Nucleus accumbens (tissue), 56 donors: Measurements from ENCODE around the gene AURKB.

Experiments used
- DNase-seq, 56 donors: peaks; one replicate each; lab custom pipeline; 2025; lab: John Stamatoyannopoulos, UW

Gene AURKB

DNA sequence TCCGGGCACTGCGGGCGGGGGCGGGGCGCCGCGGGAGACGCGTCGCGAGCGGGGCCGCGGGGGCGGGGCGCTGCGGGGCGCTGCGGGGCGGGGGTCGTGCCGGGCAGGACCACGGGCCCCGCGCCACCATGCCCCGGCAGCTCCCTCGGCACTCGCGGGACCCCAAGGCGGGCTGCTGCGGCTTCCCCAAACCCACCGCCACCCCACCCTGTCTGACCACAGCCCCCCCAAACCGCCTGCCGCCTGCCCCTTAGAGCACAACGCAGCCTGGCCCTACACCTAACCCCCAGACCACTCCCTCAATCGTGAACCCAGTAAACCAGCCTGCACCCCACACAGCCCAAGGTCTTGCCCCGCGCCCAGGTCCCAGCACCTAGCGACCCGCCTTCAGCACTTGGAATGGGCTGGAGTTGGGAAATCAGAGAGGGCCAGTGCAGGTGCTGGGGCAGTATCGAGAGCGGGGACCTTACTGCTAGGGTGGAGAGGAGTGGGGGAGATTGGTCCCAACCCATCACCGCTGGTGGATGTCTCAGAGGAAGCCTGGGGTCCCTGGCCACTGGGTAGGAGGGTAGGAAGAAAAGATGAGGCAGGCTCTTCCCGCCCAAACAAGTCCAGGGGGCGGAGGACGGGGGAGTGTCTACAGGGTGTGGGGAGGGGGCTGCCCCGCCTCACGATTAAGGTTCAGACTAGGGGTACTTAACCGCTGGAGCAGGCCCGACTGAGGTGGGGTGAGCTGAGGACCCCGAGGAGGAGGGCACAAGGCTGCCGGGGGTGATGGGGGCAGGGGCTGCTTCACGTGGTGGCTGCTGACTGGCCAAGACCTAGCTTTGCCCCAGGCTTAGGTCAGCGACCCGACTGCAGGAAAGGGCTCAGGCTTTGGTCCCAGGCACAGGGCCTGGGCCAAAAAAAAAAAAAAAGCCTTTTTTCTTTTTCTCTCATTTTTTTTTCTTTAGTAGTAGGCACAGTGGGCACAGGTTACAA lies 47.1 kb downstream of the AURKB start:
- peak in 16 of 56 donors; percentile 32 to 75 (median 55) for DNase-seq

DNA sequence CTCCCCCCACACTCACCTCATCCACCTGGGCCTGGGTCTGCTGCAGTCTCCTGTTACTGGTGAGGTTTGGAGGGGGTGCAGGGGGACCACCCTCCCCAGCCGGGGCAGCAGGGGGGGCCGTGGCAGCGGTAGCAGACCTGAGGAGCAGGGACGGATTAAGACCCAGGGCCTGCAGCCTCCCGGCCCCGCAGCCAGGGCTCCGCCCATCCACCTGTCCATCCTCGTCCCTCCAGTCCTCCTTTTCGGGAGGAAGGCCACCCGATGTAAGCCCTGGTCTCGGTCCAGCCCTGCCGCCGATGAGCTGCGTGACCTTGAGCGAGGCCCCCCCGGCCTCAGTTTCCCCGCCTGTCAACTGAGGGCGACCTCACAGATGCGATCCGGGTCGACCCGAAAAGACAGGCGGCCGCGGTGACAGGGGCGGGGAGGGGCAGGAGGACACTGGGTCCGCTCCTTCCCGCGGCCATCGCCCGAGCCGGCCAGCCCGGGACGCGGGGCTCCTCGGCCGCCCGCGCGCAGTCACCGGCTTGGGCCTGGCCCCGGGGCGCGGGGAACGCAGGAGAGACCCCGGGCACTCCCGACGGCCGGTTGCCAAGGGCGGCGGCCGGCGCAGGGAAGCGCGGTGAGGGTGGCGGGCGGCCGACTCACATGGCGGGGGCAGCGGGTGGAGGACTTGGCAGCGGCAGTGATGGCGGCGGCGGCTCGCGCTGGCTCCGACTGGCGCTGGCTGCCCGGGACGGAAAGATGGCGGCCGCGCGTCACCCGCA lies 48.0 kb downstream of the AURKB start, which contains the start of gene VAMP2:
TSS of gene VAMP2 (minus strand) at position 716 of the 764 bp plus-strand sequence. CDS start at position 647, 69 bp downstream.
- peak in 52 of 56 donors; percentile 23 to 89 (median 70) for DNase-seq

DNA sequence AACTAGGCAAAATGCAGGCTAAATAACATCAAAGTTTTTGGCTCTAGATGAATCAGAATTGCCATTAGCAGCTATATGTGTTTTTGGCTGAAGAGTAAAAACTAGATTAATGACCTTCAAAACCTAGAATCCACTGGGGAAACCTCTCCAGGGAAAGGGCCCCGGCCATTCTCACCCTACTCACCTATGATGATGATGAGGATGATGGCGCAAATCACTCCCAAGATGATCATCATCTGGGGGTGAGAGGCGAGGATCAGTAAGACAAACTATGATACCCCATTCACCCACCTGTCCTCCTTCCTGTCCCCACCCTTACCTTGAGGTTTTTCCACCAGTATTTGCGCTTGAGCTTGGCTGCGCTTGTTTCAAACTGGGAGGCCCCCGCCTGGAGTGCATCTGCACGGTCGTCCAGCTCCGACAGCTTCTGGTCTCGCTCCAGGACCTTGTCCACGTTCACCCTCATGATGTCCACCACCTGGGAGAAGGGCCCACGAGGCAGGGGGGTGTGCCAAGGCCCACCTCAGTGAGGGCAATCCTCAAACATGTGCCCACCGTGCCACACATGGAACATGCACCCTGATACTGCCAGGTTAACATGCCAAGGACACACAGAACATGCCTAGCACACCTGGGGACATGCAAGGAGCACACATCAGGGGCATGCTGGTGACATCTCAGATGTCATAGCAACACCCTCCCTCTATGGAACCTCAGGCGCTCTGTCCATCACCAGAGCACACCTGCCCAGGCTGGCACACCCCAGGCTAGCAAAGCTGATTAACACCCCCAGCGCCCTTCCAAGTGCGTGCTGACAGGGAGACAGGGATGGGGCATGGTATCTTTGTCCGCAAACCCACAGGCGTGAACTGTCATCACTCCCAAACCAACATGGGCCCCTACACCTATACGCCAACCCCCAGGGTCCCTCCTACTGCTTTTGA lies 48.8 kb downstream of the AURKB start:
- peak in 1 of 56 donors; percentile 46 for DNase-seq

DNA sequence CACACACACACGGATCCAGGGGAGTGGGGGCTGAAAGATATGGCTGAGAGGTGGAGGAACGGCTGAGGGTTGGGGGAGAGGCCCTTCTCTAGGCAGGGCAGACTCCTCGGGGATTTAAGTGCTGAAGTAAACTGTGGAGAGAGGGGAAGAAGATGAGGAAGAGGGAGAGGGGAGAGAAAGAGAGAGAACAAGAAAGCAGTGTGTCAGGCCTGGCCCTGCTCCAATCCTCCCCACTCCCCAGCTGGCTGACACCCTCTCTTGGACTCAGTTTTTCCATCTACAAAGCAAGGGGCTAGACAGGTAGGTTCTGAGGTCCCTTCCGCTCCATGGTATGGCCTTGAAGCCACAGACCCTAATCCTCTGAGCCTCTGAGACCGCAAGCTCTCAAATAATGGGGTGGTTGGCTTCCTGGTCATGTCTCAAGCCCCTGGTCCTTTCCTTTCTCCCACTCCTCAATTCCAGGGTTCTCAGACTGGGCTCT lies 49.6 kb downstream of the AURKB start:
- peak in 1 of 56 donors; percentile 6 for DNase-seq

DNA sequence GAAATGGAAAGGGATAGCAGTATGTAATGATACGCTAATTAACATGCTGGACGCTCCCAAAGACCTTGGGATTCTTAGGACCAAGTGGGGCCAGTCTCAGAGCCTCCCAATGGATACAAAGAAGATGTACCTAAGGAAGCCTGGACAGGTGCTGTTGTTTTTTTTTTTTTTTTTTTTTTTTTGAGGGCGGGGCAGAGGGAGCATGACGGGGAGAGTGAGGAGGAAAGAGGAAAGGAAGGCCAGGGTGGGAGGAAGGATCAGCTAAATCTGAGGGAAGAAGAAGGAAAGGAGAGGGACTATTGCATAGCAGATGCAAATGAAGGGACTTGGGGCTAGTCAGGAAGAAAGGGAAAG lies 50.2 kb downstream of the AURKB start:
- DNase-seq, result no peak

DNA sequence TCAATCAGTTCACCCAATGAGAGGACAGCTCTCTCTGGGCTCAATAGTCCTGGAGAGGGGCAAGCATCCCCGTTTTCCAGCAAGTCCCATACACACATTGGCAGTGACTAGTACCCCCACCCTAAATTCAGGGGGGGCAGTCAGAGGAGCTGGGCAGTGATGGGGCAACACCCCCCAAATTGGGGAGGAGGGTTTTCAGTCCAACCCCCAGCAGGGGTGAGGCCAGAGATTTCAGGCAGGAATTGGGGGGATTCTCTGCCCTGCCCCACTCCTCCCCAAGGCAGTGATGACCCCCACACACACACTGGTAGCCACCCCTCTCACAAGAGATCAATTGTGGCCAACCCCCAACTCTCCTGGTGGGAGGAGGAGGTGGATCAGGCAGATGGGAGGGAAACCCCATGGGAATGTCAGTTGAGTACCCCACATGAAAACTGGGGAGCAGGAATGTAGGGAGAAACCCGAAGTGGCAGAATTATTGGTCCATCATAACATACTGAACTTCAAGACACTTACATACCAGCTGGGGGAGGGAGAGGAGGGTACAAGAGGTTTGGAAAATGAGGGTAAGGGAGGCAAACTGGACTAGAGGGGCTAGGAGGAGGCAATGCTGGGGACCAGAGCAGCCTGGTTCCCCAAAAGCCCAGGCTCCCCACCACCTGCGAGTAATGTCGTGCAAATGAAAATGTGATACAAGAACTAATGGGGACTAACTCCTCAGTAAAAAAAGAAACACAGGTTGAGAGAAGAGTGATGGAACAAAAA lies 50.7 kb downstream of the AURKB start:
- DNase-seq, result no peak

DNA sequence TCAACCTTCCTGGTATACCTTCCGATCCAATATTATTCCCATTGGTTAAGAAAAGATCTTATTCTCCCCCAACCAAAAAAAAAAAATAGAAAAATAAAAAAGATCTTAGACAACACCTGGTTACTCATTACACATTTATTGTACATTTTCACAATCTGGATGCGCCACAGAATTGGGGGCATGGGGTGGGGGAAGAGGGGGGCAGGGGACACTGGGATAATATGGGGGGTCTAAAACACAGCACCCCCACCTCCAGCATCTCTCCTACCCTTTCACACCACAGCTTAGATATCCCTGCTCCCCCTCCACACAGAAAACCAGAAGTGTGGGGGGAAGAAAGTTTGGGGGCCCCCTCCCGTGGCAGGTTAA lies 51.4 kb downstream of the AURKB start:
- no peak for DNase-seq

DNA sequence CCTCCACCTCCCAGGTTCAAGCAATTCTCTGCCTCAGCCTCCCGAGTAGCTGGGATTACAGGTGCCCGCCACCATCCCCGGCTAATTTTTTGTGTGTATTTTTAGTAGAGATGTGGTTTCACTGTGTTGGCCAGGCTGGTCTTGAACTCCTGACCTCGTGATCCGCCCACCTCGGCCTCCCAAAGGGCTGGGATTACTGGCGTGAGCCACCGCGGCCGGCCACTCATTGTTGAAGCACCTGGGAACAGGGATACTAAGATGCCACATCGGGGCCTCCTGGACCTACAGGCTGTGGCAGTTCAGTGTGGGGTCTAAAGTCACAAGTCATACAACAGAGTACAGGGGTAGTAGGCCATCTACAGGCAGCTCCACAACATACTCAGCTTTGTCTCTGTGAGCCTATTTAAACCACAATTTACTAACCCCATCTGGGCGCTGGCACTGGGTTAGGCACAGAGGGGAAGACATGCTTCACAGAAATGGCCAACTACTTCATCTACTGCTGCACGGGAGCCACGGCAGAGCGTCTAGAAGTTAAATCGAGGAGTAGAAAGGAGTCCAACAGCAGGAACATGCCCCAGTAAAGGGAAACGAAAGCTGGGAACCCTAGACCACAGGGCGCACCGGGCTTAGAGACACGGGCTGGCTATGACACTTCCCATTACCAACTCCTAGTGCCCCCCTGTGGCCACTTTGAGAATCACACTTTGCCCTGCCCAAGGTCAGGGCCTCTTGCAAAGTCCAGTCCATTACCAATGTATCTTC lies 51.9 kb downstream of the AURKB start:
- DNase-seq, result peak in 54 of 56 donors; percentile 25 to 94 (median 76)

DNA sequence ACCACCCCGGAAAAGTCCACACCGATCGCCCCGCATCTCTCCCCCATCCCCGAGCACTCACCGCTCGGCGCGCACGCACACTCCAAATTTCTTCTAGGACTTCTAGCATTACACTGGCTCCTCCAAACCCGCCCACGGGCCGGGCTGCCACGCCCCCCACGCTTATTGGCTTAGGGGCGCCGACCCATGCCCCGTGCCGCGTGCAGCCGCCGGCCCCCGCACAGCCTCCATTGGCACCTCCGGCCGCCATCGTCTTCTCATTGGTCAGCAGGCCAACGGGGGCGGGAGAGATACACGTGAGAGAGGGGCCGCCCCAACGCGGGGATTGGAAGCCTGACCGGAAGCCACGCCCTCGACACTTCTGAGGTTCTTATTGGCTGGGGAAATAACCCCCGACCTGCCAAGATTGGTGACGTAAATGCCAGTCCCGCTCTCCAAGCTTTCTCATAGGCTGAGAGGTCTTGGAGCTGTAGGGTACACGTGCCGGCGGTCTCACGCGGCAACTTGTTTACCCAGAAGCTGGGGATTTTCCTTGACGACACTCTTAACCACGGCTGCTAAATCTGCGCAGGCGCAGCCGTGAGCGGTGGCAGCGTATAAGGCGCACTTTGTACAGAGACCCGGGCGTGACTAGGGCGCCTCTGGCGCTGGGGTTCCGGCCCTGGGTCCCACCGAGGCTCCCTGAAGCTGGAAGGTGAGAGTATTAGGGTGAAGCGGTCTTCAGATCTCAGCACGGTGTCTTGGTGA lies 54.0 kb downstream of the AURKB start:
- DNase-seq, result peak; percentile 94 to 100 (median 99)

DNA sequence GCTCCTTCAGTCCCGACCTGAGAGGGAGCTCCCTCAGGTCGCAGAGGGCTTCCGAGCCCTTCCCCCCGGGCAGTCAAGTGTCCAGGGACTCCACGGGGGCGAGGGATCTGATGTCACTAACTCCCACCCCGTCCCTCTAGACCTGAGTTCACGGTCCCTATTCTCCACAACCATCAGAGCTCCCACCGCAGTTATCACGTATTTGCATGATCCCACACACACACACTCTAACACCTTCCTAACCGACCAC lies 54.5 kb downstream of the AURKB start:
- peak in 1 of 56 donors; percentile 58 for DNase-seq

DNA sequence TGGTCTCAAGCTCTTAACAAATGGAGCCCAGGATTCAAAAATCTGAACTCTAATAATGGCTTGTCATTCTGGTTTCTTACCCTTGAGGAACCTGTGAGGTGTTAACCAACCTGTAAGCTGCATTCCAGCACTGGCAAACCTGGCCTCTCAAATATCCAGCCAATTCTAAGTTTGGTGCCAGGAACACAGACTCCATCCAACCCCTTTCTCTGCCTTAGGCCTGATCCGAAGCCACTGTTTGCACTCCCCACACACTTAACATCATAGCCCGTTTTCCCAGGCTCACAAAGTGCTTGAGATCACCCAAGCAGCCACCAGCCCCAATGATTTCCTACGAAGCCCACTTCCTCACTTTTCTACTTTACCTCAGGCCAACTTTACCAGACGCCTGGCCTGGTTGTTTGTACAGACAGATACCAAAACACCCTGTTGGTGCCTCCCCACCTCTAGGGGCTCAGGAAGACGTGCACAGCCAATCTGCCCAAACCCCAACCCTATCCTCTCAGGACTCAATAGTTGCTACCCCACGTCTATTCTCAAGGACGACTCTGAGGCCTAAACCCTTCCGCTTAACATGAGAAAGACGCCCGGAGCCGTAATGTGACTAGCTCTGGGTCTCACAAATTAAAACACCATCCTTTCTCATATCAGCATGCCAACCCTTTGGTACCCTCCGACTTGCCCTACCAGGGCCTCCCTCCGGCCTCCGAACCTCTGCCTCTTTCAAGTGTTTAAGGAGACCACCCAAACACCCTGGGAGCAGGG lies 55.0 kb downstream of the AURKB start:
- DNase-seq, result peak in 3 of 56 donors; percentile 20 to 62 (median 35)
